ENCODE results near the gene ITPR2. TPM values are rescaled to one million over a fixed set of nuclear protein-coding genes. Genes with fewer than 3 reads are reported as not detected.
A peak's percentile ranks its signal among the peaks of the same experiment; 100 is the strongest.
"Not testable (repeated sequence)": the region's sequence is repeated elsewhere in the genome, so short reads cannot be mapped to it uniquely, and the experiment has no call there.

The ITPR2 gene
- total RNA-seq, 1 experiment from 2014 or later, result 6.5 TPM

DNA sequence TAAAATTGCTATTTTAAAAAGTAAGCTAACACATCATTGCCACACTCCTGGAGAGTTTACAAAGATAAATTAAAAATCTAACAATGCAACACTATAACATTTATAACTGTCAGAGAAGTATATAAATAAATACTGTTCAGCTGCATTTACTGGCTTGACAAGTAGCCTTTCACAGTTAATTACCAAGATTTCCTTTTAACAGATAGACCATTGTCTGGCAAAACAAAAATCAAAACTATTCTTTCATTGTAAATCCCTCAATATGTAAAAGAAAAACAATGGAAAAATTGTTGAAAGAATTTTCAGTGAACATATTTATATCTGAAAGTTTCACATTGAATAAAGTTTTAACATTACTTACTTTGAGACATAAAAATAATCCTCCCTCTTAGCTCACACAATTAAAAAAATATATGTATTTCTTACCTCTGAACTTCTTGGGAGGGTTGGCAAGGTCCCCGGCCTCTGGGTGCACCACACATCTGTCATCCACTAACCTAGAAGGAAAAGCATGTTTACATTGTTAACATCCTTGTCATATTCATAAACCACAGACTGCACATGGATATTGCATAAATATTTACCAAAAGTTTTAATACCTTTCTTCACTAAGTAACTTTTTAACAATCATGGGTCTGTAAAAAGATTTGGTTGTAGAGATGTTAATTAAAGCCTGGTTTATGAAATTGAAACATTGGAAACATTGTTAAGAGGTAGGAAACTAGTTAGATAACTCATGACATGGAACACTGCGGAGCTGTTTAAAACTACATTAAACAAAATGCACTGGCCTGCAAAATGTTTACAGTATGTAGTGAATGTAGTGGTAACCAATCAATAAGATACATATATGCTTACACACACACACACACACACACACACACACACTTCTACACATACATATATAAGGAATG, 43.0 kb downstream of the ITPR2 start:
- DNase-seq (ENCODE audit: low spot score), result peak; percentile 30

DNA sequence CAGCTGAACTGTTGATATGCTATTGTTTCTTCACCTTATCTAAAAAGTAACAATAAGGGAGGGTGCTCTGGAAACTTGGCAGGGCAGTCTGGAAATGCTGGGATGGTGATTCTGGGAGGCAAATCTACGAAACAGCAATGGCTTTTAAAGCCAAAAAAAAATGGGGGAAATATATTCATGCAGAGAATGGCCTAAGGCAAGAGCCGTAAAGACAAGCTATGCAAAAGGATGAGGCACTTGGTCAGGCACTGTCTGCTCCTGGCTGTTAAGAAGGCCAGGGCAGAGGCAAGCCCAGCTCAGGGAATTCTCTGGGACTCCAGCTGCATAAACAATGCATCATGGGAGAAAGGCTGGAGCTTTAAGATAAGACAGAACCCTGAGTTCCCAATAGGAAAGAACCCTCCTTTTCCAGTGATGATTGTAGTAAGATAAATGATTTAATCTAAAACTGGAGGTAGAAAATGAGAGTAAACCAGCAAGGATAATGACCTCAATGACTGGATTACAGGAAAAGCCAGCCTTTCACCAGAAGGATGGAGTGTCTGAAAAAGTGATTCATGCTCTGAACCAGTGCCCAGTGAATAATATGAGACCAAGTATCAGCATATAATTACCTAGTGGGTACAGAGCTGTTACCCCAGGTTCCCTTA, 46.0 kb downstream of the ITPR2 start:
- DNase-seq (ENCODE audit: low spot score), result peak; percentile 83

DNA sequence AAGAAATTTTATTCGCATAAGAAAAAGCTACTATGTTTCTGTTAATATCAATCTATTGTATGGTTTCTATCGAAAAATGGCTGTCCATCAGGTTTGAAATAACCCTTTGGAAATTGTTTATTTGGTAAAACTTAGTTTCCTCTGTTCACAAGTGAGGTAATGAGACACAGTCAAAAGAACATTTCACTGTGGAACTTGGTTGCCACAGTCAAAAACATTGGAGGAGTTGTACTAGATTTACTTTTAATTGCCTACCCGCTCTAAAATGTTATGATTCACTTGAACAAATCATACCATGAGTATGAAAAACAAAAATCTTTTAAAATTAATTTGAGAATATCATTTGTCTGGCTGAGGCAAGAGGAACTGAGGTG, 46.5 kb downstream of the ITPR2 start:
- DNase-seq (ENCODE audit: low spot score), result no peak

- not testable (repeated sequence) for DNase-seq (ENCODE audit: low spot score)
These were observed 49.1 kb downstream of the ITPR2 start for GRCh38 chr12:26783816-26784379.

- DNase-seq (ENCODE audit: low spot score), result no peak
These were observed 49.9 kb downstream of the ITPR2 start for GRCh38 chr12:26783131-26783526.

DNA sequence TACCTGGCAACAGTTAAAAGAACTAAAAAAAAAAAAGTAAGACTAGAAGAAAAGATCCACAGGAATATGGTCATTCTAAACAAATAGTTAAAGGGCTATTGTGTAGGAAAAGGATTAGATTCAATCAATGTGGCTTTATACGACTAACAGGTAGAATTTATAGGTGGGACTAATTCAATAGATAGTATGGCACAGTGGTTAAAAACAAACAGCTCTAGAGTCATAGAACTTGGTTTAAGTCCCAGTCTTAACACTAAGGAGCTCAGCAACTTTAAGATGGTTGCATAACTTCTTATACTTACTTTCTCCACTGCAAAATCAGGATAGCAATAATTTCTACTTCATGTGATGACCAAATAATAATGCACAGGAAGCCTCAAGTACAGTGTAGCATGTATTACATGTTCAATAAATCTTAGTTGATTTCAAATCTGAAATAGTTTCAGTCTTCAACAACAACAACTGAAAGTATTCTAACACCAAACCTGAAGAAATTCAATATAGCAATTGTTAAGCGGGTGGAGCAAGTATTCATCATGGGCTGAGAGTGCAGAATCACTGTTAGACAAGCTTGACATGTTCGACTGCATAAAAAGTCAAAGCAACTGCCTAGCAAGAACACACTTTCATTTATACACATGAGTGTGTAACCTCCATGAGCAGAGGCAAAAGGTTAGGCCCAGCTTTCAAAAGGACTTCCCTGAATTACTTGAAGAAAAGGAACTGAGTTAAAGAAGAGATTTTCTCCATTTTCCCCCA, 50.4 kb downstream of the ITPR2 start:
- DNase-seq (ENCODE audit: low spot score), result no peak

DNA sequence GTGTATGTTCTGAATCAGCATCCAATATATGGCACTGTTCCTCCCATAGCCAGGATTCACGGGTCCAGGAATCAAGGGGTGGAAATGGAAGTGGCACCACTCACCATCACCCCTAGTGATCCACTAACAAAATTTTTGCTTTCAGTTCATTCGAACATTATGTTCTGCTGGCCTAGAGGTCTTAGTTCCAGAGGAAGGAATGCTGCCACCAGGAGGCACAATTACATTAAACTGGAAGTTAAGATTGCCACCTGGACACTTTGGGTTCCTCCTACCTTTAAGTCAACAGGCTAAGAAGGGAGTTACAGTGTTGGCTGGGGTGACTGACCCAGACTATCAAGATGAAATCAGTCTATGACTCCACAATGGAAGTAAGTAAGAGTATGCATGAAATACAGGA, 52.3 kb downstream of the ITPR2 start:
- not testable (repeated sequence) for DNase-seq (ENCODE audit: low spot score)

- DNase-seq (ENCODE audit: low spot score), result not testable (repeated sequence)
These were observed 54.7 kb downstream of the ITPR2 start for GRCh38 chr12:26778173-26778775.

- no peak for DNase-seq (ENCODE audit: low spot score)
These were observed 55.8 kb downstream of the ITPR2 start for GRCh38 chr12:26777236-26777635.

DNA sequence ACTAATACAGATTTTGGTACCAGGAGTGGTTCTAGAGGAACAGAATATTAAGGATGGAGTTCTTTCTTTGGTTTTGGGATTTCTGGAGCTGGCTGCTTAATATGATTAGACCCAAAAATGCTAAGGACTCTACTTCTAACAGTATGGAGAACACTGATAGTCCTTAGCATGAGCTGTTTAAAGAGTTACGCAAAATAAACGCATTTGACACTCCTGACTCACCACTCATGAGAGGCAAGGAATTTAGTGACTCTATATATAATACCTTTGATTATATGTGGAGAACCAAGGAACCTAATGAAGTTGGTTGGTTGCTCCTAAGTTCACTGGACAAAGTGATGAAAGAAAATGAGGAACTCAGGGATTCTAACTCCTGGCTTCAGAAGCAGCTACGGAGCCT, 57.0 kb downstream of the ITPR2 start:
- not testable (repeated sequence) for DNase-seq (ENCODE audit: low spot score)

DNA sequence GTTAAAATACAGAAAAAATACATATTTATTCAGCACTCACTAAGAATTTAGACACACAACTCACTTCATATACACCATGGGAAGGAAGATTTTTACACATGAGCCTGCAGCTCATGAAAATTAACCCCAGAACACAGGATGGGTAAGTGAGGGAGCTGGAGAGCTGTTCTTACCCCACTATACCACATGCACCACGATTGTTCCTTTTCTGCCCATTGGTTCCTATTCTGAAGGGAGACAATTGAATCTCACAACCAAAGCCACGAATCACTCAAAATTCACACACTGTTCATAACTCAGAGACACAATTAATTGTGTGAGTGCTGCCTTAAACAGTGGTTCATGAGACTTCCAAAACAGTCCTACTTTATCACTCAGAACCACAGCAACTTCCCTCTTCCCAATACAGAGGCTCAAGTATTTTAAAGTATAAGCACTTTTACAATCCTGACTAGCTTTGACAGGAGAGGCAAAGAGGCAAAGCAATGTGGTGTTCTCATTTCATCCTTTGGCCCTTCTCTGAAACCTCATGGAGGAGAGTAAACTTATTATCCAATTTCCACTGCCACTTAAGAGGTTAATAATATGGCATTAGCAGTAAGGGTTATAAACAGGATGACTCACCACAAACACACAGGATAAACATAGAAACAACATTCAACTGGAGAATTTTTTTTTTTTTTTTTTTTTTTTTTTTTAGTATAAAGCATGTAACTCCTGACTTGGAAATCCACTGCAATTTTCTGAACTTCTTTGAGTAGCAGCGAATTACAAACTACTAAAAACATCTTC, 59.5 kb downstream of the ITPR2 start:
- no peak for DNase-seq (ENCODE audit: low spot score)

DNA sequence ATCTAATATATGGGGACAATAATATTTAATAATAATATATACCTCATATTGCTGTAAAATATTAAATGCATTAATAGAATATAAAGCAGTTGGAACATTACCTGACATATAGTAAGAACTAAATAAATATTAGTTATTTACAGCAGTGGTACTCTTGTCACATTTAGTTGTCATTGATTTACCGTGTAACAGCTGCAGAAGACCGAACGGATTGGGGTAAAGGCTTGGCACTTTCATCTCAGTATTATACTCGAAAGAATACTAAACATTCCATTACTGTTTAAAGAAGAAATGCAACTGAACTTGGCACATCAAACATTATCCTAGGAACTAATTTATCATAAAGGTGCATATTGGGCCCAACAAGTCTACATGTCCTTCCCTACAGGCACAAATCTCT, 61.1 kb downstream of the ITPR2 start:
- no peak for DNase-seq (ENCODE audit: low spot score)

DNA sequence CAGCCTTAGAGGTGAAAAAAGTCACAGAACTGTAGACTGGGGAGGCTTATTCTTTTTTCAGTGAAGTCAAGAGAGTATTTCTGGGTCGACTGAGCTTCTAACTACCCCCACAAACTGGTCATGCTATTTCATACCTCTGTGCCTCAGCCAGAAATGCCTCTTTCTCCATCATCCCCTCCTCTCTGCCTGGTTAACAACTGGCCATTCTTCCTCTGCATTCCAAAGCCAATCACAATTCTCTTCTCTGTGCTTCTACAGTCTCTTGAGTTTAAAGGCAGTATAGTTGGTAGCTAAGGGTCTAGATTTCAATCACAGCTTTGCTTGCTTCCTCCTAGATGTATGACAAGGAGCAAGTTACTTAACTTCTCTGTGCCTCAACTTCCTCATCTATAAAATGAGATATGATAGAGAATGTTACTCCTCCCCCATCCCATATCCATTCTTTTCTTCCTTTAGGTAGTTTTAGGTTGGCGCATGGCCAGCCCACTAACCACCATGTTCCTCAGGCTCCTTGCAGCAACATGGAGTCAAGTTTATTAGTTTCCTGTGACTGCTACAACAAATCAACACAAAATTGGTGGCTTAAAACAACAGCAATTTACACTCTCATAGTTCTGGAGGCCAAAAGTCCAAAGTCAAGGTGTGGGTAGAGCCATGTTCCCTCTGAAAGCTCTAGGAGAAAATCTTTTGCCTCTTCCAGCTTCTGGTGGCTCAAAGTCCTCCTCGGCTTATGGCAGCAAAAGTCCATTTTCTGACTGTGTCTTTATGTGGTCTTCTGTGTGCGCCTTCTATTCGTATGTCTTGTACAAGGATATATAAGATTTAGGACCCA, 62.5 kb downstream of the ITPR2 start:
- DNase-seq (ENCODE audit: low spot score), result no peak

DNA sequence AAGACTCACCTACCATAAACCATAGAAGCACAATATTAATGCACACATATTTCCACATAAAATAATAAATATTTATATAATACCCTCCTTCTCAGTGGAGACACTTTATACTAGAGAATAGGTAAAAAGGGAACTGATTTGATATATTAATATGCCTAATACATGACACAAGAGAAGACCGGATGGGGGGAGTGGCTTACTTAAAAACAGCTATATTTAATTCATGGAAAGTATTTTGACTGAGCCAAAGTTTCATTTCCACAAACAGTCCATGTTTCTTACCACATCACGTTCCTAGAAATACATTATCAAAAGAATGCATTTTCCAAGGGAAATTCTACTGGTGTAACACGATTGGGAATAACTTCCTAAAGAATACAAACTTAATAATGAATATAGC, 63.4 kb downstream of the ITPR2 start:
- no peak for DNase-seq (ENCODE audit: low spot score)

DNA sequence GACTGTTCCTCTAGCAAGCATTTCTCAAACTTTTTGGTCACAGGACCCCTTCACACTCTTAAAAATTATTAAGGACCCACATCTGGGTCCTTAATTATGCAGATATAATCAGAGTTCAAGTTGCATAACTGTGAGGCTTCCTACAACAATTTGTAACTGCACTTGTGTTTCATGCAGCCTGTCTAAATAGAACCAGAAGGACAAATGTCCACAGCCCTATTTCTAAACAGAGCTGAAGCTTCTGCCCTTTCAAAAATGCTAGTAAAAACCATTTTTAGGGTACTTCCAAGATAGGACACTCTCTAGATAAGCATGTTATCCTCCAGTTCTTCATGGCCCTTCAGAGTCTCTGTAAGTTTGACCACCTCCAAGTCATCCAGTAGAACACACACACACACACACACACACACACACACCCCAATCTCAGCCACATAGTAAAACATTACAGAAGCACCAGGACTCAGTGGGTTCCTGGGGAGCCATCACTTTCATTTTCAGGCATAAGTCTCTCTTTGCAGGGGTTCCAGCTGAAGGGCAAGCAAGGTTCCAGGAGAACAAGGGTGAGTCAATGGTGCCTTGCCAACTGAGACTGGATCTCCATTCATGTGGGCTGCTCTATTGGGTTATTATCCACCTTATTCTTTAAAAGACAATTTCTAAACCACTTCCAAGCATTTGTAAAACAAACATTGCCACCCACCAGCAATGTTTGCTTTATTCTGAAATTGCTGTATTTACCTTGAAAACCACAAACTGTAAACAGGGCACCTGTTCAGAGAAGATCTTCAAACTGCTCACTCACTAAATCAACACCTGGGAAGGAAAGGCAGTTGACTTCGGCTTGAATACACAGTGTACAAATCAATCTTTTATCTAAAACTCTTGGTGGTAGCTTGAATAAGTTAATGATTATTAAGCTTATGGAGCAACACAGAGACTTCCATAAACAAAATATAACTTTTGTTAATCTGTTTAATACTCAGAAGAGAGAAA, 64.1 kb downstream of the ITPR2 start:
- no peak for DNase-seq (ENCODE audit: low spot score)

GRCh38 chr12:26767865-26768264, 65.1 kb downstream of the ITPR2 start:
- no peak for DNase-seq (ENCODE audit: low spot score)

DNA sequence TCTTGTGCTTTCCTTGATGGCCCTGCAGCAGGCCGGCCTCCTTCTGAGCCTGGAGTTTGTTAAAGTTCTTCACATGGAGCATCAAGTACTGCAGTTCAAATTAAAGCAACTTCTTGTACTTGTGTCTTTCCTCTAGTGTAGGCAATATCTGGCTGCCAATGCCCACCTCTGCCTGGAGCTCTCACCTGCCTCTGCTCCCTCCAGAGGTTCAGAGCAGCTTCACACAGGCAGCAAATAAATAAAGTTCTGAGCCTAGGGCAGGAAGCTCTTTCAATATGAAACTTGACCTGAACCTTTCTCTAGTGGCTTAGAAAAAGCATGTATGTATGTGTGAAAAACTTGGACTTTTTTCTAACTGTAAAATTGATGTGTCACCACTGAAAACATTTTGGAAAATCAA, 65.9 kb downstream of the ITPR2 start:
- no peak for DNase-seq (ENCODE audit: low spot score)

GRCh38 chr12:26762186-26762585, 70.8 kb downstream of the ITPR2 start:
- no peak for DNase-seq (ENCODE audit: low spot score)

DNA sequence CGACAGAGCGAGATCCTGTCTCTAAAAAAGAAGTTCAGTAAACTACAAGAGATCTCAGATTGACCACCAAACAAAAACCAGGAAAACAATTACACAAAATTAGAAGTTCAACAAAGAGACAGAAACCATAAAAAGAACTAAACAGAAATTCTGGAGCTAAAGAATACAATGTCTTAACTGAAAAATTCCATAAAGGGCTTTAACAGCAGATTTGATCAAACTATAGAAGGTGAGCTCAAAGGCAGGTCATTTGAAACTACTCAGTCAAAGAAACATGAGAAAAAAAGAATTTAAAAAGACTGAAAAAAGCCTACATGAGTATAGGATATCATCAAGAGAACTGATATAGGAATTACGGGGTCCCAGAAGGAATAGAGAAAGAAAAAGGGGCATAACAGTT, 71.2 kb downstream of the ITPR2 start:
- no peak for DNase-seq (ENCODE audit: low spot score)
